Stimulated activated CD4-positive, alpha-beta T cell treated with anti-CD3 and anti-CD28 coated beads, Interleukin-12 subunit alpha, Interleukin-12 subunit beta, amount 100 ng/mL, for 48 hours (primary cell): ENCODE results near the gene LIPM.

Source experiments
- DNase-seq, 3 donors: peaks; one replicate each; pipeline ENCODE4 v3.0.0-alpha.2; 2020; ENCODE audit warnings: low read depth in 2 of 3, low spot score in 1 of 3

Gene LIPM

DNA sequence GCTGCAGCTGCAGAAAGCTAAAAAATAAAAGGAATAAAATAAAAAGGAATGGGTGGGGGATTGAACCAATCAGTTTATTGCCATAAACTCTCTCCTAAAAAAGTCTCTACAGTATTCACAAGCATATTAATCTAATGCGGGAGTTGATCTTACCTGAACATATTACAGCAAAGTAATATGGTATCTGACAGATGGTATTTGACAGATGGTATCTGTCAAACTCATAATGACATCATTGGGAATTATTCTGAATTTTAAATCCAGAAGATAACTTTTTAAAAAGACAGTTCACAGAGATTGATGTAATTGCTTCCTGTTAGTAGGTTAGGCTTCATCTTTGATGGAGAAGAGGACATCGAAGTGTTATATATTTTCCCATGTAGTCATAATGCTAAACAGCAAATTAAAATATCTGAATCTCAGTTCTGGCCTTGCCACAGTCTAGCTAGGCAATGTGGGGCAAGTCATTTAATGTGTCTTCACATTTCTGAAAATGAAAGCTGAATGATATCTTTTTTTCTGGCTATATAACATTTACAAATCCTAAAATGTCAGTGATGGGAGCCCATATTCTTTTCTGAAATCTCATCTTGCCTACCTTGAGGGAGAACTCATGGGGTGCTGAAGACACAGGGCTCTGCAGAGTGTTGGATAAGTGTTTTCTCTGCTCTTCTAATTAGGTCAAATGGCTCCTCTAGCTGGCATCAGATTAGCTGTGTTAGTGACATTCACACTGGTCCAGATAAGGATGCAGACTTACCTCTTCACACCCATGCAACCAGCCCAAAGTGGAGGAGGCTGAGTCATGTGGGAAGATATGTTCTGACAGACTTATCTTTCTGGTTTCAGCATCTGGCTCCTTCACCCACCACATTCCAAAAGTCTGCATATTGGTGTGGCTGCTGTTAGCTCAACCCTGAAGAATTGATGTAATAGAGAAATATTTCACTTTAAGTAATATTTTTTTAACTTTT is 2.1 kb upstream of the LIPM start:
- peak in 1 of 3 donors; percentile 3 for DNase-seq

DNA sequence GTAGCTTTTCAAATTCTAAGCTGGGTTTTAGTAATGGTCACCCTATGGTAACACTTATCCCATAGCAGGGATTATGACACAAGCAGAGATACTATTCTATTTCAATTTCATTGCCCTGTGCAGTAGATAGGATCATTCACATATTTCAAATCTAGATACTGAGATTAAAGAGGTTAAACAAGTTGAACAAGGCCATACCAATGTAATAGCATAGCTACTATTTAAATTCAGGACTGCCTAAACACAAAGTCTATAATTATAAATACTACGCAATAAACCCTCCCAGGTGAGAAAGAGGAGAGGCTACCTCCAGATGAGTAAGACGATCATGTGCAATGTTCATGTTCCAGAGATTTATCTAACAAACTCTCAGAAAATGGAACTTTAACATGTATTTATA is 1.1 kb downstream of the LIPM start:
- no peak for DNase-seq

DNA sequence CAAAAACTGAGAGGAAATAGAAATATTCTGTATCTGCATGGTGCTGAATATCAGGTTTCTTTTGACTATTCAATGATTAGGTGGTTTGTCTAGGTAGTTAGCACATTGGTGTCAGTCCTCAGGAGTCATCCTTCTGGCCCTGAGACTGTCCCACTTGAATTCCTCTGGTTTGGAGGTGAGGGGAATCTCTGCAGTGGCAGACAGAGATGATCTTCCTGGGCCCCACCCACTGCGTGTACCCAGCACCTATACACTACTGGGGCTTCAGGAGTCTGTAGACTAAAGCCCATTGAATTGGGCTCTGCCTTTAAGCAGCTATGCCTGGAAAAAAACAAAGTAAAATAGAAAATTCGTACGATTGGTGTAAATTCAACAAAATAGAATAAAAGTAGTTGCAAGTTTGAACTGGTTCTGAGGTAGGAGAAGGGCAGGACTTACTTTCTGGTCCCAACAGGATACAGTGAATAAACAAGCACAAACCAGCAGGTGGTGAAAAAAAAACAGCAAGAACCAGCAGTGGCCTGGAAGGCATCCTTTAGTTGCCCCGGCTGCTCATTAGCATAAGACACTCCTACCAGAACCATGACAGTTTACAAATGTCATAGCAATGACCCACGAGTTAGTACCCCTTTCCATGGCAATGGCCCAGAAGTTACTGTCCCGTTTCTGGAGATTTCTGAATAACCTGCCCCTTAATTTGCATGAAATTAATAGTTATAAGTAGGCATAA is 1.7 kb downstream of the LIPM start:
- no peak for DNase-seq

DNA sequence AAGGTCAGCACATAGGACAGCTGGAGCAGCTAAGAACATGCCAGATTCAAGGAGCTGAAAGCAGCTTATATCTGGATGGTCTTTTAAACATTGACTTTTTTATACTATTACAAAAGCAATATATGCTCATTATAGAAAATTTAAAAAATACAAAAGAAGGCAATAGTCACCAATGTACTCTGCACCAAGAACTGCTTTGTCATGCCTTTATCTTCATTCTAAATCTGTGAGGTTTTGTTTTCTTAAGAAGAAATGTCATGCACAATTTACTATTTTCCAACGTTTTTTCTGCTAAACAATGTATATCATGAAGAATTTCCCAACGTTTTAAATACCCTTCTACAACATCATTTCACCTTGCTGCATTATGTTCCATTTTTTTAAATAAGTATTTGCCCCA is 2.8 kb downstream of the LIPM start:
- DNase-seq: no peak

DNA sequence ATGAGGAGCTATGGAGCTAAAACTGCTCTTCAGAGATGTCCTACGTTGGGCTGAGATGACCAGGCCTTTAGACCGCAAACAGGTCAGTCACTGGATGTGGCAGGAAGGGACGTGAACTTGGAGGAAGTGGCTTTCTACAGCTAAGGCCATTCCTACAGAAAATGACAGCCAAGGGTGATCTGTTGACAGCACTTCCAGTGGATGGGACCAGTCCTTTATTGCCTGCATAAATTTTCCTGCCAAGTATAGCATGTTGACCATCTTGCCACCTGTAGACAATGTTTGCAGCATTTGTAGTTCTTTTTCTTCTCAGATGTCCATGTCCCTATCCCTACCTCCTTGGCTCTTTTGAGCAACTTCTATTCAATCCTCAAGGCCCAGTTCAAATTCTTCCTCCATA is 3.4 kb downstream of the LIPM start:
- DNase-seq: no peak

DNA sequence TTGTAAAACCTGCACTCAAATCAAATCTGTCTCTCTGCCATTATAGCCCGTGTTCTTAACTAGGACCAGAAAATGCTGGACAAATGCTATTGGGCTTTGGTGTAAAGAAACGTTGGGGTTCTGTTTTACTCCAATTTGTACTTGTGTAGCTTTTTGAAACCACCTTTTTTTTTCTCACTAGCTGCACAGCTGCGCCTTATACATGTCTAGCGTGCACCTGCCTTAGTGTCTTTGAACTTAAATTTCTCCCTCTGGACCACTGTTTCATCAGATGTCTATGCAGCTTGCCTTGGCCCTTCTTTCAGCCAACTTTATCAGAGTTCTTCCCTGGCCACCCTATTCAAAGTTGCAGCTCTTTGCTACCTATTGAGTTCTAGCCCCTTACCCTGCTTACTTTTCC is 7.1 kb downstream of the LIPM start:
- no peak for DNase-seq

DNA sequence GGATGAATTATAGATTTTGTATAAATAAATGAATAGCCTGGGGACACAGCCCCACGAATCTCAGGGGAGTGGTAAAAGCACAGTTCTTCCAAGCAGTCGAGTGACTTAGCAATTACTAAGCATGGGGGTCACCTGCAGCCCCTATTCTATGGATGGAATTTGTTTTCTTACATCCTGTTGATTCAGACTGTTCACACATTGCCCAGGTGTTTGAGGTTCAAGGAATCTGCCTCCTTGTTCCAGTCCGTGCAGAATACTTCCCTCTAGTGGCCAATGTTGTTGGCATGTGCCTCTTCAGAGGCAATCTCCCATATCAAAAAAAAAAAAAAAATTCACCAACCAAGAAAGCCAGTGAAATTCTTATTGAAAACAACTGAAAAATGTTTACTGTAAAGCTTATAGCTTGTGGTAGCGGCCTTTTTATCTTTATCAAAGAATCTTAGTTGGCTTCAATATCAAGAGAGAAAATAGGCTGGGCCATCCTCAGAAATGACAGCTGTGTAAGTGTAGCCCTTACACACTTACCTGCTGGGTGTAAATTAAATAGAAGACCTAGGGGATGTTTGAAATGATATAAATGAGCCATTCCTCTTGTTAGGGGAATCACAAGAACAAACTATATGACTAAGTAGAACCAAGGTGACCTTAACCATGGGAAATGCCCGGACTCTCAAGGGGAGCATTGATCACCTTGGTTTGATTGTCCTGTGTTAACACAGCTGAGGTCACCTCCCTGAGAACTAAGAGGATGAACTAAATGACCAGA is 7.8 kb downstream of the LIPM start:
- DNase-seq: no peak

DNA sequence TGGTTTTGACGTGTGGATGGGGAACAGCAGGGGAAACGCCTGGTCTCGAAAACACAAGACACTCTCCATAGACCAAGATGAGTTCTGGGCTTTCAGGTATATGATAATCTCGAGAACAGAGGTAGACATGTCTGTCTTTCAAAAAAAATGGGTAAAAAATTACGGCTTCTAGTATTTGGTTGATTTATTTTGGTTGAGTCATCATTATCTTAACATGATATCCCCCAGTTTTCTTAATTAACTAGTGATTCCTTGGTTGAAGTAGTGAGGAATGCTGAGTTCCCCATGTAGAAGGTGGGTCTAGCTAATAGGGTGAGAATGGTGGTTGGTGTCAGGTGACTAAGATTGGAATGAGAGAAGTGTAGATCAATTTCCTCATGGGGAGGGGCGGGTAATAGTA is 10.7 kb downstream of the LIPM start:
- DNase-seq: no peak

DNA sequence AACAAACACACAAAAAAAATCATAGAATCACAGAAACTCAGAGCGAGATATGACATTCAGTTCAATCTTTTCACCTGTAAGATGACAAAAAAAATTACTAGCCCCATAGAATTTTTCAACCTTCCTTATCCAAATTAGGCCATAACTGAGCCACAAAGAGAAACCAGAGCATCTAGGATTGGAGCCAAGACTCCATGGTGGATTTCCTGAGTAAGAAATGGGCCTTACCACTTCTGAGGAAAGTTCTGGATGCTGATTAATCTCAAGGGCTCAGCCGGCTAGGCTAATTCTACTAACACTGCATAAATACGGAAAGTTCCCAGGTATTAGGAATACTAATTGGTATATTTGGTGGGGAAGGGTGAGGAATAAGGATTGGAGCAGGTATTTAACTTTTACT is 16.8 kb downstream of the LIPM start:
- no peak for DNase-seq

DNA sequence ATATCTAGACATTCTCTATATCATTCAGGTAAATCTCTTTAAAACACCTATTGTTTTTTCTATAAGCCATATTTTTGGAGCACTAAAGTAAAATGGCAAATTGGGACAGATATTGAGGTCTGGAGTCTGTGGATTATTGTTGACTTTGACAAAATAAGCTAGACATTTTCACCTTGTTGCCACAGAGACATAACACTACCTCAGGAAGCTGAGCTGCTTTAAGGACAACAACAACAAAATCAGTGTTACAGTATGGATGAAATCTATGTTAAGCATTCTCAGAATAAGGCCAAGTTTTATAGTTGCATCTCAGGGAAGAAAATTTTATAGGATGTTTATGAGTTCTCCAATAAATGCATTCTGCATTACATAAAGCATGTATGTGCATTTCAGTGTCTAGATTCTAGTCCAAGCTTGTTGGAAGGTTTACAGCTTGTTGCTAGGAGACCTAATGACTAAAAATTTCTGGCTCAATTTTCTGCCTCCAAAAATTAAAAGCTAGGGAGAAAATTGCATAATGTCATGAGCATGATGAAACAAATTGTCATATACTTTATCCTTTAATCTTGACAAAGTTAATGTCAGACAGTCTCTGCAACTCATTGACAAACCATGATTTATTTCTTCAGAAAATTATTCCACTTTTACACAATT is 18.3 kb downstream of the LIPM start:
- DNase-seq: no peak

DNA sequence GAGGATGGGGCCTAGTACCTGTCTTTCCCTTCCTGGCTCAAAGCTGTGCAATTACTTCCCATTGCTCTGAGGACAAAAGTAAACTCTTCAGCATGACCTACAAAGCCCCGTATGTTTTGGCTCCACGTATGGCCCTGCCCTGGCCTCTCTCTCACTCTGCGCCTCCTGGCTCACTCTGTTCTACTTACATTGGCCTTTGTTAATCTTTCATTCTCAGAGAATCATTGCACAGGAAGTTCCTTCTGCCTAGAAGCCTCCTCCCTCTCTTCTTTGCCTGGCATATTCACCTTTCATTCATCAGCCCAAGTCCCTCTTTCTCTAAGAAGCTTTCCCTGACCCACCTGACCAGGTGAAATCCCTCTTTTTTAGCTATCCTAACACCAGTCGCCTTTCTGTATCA is 23.9 kb downstream of the LIPM start:
- DNase-seq: no peak

DNA sequence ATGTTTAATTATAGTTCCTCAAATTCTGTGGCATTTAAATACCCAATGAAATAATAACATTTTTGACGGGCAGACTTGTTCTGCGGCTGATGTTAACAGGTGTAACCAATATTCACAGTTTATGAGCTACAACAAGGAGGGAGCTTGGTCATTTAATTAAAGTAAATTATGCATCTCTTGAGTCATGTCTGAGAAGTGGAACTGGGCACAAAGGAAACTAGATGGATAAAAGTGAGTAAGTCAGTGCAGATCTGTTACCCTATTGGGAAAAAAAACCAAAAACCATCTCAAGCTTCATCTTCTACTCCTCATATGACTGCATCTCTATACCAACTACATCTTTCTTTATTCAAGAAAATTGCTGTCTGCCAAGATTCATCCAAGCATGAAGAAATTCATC is 25.1 kb downstream of the LIPM start:
- DNase-seq: no peak

DNA sequence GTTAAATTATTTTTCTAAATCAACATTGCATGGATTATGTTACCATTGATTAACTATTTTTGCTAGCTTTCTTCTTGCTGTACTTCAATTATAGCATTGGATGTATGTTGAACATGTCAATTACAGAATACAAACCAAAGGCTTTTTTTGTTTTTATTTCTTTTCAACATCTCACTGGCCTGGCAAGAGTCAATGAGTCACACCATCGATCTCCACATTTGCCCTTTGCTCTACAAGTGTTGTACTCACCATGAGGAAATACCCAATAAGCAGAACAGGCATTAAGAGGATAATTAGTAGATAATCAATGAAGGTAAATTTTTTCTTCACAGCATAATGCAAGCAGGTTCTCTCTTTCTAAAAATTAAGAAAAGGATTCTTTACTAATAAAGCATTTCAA is 25.8 kb downstream of the LIPM start:
- no peak for DNase-seq

DNA sequence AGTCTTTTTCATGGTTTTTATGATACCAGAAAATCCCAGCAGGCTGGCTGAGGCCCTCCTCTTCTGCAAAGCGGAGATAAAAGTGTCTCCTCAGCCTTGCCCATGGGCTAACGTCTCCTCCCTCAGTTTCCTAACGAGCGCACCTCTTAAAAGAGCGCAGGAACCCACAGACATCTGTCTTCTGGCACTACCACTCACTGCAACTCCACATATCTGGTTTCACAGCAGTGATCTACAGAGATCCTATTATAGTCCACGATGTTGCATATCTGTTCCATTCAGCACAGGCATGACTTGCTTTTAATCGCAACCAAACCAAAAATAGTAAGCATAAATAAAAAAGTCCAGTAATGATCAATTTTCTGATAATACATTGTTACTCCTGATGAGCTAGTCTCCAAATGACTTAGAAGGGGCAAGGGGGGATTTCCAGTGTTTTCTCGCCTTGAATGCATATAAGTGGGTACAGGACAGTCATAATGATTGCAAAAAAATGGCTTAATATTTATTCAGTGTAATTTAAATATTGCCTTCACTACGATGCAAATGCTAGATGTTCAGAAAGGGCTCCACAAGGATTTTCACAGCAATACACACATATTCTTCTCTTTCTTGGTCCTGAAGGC is 28.2 kb downstream of the LIPM start:
- DNase-seq: no peak

DNA sequence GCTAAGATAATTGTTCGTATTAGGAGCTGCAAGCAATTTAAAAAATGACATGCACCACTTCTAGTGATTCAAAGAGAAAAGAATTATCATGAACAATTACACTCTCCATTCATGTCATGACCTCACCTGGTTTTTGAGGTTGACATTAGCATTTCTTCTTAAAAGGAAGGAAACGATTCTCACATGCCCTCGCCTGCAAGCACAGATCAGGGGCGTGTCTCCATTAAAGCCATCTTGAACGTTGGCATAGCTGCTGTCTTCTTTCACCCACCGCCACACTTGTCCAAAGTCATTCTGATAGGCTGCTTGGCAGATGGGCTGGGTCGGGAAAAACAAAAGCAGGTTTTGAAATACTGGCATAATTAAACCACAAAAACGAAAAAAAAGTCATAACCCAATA is 29.2 kb downstream of the LIPM start:
- DNase-seq: no peak

DNA sequence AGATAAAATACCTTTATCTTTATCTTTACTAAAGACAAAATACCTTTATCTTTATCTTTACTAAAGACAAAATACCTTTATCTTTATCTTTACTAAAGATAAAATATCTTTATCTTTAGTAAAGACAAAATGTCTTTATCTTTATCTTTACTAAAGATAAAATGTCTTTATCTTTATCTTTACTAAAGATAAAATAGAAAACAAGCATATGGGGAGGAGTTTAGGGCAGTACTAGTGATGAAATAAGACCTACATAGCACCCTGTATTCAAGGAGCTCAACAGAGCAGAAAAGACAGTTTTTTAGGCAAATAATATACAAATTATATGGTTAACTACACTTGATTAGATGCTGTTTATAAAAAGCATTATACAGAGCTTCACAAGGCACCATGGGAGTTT is 29.8 kb downstream of the LIPM start:
- DNase-seq: no peak

DNA sequence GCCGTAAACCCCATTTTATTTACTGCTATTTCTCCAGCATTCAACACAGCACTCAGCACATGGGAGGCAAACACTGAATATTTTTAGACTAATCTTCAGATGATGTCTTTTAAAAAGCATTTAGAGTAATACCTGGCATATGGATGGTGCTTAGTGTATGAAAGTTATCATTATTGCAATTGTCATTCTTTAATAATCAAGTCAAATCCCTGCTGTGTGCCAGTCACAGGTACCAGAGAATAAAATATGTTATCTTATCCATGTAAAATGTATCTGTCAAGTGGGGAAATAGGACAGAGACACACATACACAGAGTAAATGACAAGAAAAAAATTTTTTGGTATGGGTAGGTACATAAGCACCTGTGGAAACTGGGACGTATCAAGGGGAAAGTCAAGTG is 30.6 kb downstream of the LIPM start:
- no peak for DNase-seq

DNA sequence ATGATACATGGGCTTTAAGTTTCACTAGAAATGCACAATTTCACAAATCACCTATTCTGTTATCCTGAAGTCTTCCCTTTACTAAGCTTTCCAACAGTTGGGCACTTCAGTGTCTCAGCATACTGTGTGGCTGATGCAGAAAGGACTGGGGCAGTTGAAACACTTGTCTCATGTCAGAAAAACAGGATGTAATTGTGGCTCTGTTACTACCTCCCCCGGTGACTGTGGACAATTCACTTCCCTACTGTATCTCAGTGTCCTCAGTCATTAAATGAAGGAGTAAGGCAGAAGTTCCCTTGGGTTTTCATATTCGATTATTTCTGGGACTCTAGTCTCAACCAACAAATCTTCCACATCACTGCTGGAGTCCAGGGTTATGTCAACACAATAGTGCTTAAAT is 31.2 kb downstream of the LIPM start:
- DNase-seq: no peak

DNA sequence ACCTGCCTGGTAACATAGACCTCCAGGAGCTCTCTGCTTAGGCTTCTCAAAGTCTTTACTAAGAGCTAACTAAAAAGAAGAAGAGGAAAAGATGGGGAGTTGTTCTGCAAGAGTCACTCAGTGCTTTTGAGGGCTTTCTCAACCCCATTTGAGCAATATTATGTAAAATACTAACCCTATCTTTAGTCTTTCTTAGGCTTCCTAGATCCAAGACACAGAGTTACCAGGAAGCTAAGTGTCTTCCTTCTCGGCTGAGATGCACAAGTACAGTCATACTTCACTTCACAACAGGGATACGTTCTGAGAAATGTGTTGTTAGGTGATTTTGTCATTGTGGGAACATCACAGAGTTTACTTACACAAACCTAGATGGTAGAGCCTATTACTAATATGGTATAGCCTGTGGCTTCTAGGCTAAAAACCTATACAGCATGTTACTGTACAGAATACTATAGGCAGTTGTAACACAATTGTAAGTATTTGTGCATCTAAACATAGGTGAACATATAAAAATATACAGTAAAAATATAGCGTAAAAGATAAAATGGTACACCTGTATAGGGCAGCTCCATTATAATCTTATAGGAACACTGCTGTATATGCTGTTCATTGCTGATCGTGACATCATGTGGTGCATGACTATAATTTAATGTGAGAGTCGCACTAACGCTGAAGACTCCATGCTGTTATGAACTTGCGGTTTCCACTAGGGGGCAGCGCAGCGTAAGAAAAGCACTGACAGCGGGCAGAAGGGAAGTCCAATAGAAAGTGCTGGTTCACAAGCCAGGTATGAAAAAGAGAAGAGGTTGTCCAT is 32.8 kb downstream of the LIPM start:
- DNase-seq: peak; percentile 75 to 90 (median 76)

DNA sequence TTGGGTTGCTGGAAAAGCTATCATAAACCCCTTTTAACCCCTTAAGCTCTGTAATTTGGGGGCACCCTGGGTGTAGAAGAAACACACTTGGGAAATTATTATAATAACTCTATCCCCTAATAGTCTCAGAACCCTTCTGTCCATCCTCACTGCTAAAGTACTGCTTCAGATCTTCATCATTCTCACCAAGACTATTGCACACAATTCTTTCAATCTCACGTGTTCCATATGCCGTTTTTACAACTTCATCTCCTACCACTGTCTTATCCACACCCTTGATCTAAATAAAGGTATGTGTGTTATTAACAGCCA is 33.3 kb downstream of the LIPM start:
- DNase-seq: no peak
